Hematopoietic multipotent progenitor cell treated with erythropoietin and hydrocortisone succinate and interleukin-3 and kit ligand, for 4 days (in vitro differentiated cells): ENCODE results near the gene TRIM67.

Experiments used
- DNase-seq: peaks from one replicate; pipeline ENCODE4 v3.0.0-alpha.2; 2015

Gene TRIM67

DNA sequence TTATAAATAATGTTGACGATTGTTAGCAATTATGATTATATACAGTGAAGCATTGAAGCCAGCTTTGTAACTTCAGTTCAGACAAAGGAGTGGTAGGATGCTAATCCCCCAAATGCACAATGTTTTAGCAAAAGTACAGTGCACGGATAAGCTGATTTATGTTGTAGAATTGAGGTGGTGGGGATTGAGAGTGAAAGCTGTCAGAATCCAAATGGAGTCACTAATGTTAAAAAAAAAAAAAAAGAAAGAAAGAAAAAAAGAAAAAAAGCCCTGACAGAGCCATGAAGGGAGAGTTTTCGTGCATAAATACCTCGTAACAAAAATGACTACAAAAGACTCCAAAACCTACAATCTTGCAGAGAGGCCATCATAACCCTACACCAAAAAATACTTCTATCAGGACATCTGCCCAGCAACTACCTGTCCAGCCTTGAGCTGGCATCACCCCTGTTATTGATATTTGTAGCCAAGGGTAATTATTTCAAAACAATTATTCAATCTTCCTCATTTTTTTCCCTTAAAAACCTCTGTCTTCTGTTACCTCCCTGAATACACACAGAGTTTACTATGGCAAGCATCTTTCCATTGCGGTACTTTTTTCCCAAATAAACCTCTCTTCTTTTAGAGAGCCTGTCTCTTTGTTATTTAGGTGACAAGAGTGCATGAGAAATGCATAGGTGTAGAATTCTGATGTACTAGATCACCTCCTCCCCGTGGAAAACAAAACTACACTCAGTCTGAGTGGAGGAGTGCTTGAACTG, 2.5 kb upstream of the TRIM67 start:
- DNase-seq, result no peak

DNA sequence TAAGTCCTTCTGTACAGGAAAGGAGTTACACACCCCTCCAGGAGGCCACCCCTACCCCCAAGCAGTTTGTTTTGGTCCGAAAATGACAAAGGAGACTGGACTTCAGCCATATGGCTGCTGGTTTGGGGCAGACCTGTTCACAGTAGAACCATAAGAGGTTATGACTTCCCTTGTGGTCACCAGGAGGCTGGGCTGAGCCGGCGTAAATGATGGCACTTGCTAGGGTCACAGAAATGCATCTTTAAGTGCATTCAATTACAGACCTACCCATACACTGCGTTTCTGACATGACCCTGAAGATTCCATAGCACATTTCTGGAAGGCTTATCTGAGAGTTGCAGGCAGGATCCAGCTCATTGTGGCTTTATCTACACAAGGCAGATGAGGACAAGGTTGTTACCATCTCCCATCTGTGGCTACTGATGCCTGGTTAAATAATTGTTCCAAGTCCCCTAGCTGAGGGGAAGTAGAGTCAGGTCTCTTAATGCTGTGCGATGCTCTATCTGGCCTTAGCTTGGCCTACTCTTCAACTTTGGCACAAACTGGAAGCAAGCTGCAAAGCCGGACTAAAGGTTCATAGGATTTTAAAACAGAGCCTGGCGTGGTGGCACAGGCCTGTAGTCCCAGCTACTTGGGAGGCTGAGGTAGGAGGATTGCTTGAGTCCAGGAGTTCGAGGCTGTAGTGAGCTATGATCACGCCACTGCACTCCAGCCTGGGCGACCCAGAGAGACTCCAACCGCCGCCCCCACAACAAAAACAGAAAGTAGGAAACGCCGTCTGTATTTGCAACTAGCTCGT, 1.7 kb upstream of the TRIM67 start:
- peak; percentile 85 for DNase-seq

DNA sequence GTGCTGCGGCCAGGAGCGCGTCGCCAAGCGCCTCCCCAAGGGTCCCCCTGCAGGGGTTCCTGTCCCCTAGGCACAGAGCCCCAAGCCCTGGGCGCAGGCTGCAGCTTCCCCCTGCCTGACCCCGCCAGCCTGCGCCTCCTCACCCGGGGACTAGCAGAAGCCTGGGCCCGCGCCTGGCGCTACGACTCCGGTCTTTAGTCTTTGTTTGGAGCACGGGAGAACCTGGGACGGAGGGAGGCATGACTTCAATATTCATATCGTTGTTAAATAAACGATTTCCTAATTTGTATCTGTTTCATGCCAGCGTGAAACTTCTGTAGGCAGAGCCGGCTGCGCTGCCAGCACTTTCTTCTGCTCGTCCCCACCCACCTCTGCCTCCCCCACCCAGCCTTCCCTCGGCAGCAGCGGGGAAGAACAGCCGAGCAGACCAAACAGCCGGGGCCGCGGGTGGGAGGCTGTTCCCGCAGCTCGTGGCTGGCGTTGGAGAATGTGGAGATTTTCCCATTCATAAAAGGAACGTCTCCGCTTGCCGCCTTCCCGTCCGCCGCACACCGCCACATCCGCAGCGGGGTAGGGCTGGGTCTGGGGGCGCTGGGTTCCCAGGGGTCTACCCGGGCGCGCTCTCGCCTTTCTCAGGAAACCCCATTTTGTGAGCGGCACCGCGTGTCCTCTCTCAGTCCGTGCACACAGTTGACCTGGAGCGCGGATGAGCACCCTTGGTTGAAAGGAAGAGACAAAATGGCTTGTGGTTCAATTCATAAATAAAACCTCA, 777 bp upstream of the TRIM67 start:
- DNase-seq, result peak; percentile 23

DNA sequence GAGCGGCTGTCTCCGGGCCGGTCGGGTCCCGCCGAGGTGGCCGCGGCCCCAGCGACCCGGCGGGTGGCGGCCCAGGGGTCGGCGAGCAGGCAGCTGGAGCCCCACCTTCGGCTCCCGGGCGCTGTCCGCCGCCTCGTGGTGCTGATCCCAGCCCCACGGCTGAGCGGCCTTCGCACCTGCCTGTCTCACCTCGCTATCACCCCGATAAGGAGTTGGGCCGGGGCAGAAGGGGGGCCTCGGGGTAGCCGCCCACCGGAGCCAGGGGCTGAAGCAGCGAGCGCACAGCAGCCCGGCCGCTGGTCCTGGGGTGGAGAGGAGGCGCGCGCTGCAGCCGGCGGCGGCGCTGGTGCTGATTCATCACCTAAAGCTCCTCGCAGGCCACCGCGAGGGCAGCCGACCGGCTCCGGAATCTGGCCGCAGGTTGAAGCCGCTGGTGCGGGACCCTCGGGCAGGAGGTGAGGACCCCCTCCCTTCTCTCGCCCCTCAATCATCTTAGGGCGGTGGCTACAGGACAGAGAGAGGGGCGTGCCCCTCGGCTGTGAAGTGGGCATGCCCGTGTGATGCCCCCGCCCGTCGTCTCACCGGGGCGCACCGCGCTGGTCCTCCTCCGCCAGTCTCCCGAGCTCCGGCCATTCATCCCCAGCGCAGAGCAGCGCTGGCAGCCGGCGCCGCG, 575 bp downstream of the TRIM67 start:
- DNase-seq, result peak; percentile 57

DNA sequence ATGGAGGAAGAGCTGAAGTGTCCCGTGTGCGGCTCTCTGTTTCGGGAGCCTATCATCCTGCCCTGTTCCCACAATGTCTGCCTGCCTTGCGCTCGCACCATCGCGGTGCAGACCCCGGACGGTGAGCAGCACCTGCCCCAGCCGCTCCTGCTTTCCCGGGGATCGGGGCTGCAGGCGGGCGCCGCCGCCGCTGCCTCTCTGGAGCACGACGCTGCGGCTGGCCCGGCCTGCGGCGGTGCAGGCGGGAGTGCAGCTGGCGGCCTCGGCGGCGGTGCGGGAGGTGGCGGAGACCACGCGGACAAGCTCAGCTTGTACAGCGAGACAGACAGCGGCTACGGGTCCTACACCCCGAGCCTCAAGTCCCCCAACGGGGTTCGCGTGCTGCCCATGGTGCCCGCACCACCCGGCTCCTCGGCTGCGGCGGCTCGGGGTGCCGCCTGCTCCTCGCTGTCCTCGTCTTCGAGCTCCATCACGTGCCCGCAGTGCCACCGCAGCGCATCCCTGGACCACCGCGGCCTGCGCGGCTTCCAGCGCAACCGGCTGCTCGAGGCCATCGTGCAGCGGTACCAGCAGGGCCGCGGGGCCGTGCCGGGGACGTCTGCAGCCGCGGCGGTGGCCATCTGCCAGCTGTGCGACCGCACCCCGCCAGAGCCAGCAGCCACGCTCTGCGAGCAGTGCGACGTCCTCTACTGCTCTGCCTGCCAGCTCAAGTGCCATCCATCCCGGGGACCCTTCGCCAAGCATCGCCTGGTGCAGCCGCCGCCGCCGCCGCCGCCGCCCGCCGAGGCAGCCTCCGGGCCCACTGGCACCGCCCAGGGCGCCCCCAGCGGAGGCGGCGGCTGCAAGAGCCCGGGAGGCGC, 1.3 kb downstream of the TRIM67 start:
- DNase-seq, result peak; percentile 12

DNA sequence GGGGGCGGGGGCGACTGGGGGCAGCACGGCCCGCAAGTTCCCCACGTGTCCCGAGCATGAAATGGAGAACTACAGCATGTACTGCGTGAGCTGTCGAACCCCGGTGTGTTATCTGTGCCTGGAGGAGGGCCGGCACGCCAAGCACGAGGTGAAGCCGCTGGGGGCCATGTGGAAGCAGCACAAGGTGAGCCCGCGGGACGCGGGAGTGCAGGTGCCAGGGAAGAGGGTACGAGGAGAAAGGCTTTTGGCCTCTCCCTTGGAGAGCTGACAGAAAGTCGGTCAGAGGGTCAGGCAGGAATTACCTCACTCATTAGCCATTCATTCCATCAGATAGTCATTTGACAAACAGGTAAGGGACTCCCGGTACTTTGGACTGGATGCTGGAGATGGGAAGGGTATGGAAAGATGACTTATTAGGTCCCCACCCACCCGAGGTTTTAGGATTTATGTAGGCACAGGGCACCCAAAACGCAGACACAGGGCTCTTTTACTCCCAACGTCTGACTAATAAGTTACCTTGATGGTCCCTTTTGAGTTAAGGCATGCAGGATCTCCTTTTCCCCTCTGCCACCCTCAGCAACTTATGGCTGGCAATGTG, 2.1 kb downstream of the TRIM67 start:
- DNase-seq, result peak; percentile 31

DNA sequence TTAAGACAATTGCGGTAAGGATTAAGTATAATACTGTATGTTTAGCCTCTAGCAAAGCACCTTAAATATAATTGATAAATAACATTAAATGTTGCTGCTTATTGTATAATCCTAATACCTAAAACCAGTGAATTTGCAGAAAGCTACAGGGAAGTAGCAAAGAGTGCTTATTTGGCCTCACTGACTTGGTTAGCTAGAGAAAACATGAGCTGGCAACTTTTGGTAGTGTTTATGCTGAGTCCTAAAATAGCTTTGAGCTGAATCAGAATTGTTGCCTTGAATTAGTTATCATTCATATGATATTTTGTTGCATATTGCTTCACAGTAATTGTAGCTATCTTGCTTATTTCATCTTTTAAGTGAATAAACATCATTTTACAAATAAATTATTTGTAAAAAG, 3.5 kb downstream of the TRIM67 start:
- no peak for DNase-seq

DNA sequence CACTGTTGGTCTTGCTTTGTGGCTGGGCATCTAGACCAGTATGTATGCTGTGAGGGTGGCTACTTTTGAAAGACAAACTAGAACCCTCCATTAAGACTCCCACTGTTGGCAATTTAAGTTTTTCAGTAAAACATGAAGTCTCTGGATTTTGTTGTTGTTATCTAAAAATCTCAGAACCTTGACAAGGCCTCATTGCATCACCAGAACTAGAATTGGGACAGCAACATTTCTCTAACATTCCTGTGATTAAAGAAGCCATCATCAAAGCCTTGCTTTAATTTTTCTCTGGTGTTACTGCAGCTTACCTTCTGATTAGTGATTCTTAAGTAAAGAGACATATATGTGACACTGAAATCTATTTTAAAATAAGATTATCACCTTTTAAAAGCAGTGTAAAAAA, 4.5 kb downstream of the TRIM67 start:
- no peak for DNase-seq

DNA sequence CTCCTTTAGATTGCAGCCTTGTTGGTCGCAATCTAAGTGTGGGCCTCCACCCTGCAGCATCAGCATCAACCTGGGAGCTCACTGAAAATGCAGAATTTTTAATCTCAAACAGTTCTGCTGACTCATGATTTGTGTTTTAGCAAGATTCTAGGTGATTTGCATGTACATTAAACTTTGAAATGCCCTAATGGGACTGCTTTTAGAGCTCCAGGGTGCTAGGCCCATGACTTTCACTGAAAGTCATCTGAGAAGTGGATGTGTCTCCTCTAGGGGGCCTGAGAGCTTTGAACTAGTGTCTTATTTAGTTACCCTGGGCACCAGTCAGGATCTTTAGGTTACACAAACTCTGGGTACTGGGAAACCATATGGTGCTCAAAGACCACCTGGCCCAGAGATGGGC, 9.0 kb downstream of the TRIM67 start:
- DNase-seq, result peak; percentile 39

DNA sequence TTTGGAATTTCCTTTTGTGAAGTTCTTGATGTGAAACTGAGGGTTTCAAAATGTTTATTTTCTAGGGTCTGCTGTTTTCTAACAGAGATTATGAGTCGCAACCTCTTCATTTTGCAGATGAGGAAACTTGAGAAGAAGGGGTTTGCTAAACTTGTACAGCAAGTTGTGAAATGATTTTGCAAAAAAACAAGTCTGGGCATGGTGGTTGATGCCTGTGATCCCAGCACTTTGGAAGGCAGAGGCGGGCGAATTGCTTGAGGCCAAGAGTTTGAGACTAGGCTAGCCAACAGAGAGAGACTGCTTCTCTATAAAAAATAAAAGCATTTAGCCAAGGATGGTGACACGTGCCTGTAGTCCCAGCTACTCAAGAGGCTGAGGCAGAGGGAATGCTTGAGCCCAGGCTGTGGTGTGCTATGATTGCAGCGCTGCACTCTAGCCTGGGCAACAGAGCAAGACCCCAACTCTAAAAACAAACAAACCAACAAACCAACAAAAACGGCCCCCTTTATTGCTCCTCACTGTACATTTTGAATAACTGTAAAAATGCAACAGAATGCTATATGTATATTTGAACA, 9.9 kb downstream of the TRIM67 start:
- DNase-seq, result no peak

DNA sequence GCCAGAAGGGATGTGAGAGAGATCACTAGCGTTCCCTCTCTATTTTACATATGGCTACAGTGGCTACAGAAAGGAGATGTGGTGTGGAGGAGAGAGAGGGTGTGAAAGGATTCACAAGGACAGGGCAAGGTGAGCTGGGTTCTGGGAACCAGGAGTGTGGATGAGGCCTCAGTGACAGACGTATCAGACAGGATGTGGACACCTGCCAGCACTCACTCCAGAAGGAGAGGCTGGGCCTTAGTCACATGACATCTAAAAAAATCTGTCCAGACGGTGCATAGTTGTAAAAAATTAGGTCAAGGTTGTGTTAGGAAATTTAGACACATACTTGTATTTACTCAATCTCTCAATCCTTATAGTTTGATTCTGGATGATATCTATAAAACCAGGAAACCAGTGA, 10.6 kb downstream of the TRIM67 start:
- DNase-seq, result no peak

DNA sequence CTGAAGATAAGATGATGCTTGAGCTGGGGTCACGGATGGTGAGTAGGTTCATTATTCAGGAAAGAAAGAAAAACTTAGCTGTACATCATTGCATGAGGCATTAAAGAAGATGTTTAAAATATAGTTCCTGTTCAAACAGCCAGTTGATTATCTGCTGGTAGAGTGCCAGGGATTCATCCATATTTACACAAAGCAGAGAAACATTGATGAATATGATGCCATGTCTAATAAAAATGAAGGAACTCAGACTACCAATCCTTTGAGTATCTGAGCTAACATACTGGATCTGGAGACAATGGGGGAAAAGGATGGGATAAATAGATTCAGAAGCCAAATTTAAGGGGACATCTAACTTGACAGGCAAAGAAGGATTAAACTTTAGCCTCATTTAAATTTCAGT, 14.6 kb downstream of the TRIM67 start:
- DNase-seq, result no peak

DNA sequence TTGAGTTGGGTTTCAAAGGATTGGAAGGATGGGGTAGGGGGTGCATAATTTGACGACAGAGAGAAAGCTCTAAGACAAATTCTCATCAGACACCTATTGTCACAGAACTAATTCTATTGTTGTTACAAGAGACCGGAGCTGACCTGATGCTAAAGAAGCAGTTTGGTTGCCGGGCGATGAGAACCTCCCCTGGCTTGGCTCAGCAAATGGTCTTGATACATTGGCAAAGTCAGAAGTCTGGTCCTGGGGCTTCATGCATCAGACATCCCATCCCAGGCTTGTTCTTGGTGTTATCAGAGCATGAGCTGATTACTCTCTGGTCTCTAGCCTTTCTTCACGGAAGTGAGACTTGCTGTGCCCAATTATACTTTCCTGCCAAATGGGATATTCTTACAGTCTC, 15.4 kb downstream of the TRIM67 start:
- DNase-seq, result no peak

DNA sequence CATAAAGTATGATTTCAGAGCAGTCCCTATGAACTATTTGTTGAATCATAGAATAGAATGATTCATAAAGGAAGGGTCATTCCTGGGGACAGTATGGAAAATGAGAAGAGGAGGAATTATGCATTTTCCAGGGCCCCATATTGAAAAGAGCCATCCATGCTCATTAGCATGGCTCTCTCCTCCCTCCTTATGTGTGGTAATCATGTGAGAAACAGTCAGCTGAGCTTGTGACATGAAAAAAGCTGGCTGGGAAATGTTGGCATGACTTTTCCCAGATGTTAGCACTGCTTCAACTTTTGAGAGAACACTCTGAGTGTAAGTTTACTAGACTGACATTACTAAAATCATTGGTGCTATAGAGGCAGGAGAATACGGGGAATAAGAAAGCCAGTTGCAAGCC, 16.1 kb downstream of the TRIM67 start:
- no peak for DNase-seq

DNA sequence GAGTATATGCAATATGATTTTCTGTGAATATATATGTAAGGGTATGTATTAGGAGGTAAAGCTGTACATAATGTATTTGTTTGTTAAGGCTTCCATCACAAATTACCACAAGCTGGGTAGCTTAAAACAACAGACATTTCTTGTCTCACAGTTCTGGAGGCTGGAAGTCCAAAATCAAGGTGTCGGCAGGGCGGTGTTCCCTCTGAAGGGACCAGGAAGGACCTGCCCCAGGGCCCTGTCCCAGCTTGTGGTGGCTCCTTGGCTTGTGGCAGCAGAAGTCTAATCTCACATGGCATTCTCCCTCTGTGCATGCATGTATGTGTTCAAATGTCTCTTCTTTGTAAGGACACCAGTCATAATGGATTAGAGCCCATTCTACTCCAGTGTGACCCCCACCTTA, 17.1 kb downstream of the TRIM67 start:
- DNase-seq, result no peak

DNA sequence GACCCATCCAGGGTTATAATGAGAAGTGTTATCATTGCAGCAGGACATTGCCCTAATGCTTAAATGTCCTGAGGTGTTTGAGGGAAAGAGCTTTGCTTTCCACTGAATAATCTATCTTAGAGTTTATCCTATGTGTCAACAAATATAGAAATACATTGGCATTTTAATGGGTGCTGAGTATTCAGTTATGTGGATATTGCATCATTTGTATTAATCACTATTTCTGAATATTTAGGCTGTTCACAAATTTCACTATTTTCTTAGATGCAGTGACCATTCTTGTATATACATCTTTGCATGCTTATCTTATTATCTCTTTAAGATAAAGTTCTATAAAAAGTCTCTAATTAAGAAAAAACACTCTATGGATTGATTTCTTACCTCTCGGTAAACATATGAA, 18.2 kb downstream of the TRIM67 start:
- no peak for DNase-seq

DNA sequence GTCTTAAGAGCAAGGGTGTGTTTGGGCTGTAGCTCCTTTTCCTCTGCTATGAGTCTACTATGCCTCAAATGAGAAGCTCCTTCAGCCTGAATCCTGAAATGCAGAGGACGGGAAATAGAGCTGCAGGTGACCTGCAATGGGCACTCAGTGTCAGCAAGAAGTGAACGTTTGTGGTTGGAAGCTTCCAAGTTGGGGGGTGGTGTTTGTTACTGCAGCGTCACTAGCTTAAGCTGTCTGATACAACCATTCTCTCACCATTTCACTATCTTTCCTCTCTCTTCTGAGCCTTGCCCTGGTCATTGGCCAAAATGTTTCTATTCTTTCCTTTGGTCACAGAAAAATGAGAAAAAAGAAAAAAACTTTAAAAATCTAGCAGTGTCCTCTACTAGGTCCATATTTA, 19.4 kb downstream of the TRIM67 start:
- DNase-seq, result no peak

DNA sequence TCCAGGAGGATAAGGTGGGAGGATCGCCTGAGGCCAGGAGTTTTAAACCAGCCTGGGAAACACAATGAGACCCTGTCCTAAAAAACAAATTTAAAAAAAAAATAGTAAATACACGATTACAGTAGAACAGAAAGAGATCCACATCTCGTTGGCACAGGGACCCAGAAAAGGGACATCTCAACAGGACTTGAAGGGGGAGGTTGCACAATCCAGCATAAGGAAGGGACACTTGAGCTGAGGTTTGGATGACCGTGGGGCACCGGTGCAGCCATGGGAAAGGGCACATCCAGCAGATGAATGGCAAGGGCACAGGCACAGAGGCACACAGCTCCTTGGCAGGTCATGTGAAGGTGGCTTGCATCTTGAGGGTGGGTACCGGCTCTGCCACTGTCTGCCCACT, 20.5 kb downstream of the TRIM67 start:
- DNase-seq, result no peak

DNA sequence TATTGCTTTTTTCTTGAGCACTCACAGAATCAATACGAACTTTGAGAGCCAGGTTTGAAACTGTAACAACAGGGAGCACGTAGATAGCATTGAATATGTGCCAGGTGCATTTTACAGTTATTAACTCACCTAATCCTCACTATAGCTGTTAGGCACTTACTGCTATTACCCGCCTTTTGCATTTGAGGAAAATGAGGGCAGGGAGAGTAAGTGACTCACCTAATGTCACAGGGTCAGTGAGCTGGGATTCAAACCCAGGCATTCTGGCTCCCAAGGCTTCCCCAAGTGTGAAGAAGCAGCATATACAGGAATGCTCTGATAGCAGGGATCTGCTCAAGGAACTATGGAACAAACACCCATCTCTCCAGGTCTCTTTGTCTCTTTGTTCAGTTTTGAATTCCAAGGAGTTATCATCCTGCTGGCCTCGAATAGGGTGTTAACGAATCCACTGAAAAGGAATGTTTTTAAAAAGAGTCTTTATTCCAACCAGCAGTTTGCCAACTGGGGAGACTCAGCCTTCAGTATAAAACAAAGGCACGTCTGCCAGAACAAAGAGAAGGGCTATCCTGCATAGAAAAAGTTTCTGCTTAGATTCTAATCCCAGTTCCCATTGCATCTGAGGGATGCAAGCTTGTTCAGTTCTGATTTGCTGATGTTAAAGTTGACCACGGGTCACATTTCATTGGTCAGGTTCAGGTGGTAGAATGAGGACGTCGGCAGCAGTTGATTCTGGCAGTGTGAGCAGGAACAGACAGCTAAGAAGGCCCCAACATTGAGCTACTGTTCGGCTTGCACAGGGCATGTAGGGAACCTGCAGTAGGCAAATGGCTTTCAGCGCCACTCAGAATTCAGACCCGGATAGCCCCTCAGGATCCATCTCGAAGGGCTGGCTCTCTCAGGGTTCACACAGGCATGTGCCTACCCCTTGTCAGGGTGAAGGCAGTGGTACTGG, 22.1 kb downstream of the TRIM67 start:
- DNase-seq, result no peak

DNA sequence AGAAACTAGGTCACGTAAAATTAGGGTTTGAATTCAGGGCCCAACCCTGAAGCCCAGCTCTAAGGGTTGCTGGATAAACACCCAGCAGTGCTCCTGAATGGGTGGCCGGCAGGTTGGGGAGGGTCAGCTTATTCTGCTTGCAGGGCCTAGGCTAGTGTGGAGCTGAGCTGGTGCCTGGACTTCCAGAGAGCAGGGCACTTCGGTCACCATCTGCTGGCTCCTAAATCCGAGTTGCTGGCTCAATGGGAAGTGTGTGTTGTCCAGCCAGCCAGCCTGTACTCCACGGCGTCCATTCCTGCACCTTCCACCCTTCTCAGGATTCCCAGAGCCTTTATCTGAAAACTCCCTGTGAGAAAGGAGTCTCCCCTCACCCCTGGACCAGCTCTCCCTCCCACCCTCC, 23.0 kb downstream of the TRIM67 start:
- no peak for DNase-seq
